IMR-90 (cell line): ENCODE data around the gene TEAD2. TPM values are rescaled to one million over a fixed set of nuclear protein-coding genes. Genes with fewer than 3 reads are reported as not detected.

Source experiments
- ATAC-seq: fragments of 200-7000 bp; cut with Tn5 transposase; 2 replicates; pipeline ENCODE4 v1.9.1; 2020; ENCODE audit warnings: low read depth, mild to moderate bottlenecking, moderate library complexity
- BruUV-seq: library from RNA; stranded (reverse); fragments of 400-500 nt; replicated peaks from 2 replicates; lab custom pipeline; 2021; lab: Mats Ljungman, UMichigan
- CTCF ChIA-PET: fragments of 300-600 bp; formaldehyde crosslinking; extraction: SDS; loops from one replicate; lab custom pipeline; 2021; ENCODE audit warnings: antibody characterized with exemption; lab: Yijun Ruan, JAX
- POLR2A ChIA-PET: fragments of 300-600 bp; sonication (Branson Sonifier 250); formaldehyde crosslinking; loops from one replicate; lab custom pipeline; 2022; ENCODE audit warnings: antibody characterized with exemption; ENCODE audit not compliant: unreplicated experiment; lab: Charles Lee
- DNase-seq: peaks from one replicate; pipeline ENCODE4 v3.0.0; 2013
- H2AFZ ChIP-seq: replicated peaks from 2 replicates; pipeline ENCODE3; 2013; ENCODE audit warnings: low read length, mild to moderate bottlenecking; ENCODE audit not compliant: poor library complexity
- H2AK5ac ChIP-seq: 2 replicates; pipeline ENCODE4 v1.6.1; 2013; ENCODE audit warnings: low read depth, low read length, inconsistent platforms
- H2AK9ac ChIP-seq: replicated peaks from 2 replicates; pipeline ENCODE3; 2013; ENCODE audit warnings: mild to moderate bottlenecking, low read depth, low read length, moderate library complexity; ENCODE audit not compliant: poor library complexity
- H2BK120ac ChIP-seq: 2 replicates; pipeline ENCODE4 v1.6.1; 2013; ENCODE audit warnings: low read depth, low read length, inconsistent platforms
- H2BK15ac ChIP-seq: 3 replicates; pipeline ENCODE4 v1.6.1; 2013; ENCODE audit warnings: low read depth, low read length, inconsistent platforms
- H2BK20ac ChIP-seq: 2 replicates; pipeline ENCODE4 v1.6.1; 2013; ENCODE audit warnings: low read depth, mild to moderate bottlenecking, inconsistent platforms, low read length, moderate library complexity
- H2BK5ac ChIP-seq: 2 replicates; pipeline ENCODE4 v1.6.1; 2013; ENCODE audit warnings: mild to moderate bottlenecking, low read depth, low read length, inconsistent platforms; ENCODE audit not compliant: poor library complexity, severe bottlenecking
- H3K14ac ChIP-seq: replicated peaks from 2 replicates; pipeline ENCODE4 v1.6.1; 2013; ENCODE audit warnings: low read depth, low read length, inconsistent platforms
- H3K18ac ChIP-seq: 2 replicates; pipeline ENCODE4 v1.6.1; 2013; ENCODE audit warnings: low read depth, low read length, control low read depth
- H3K23ac ChIP-seq: 2 replicates; pipeline ENCODE4 v1.6.1; 2013; ENCODE audit warnings: low read depth, low read length, inconsistent platforms
- H3K27ac ChIP-seq: 2 replicates; pipeline ENCODE4 v1.5.1; 2013; ENCODE audit warnings: mild to moderate bottlenecking, control low read depth, low read length; ENCODE audit not compliant: insufficient read depth
- H3K27me3 ChIP-seq: 2 replicates; pipeline ENCODE4 v1.6.1; 2013; ENCODE audit warnings: low read length; ENCODE audit not compliant: control insufficient read depth, insufficient read depth
- H3K36me3 ChIP-seq: 2 replicates; pipeline ENCODE4 v1.6.1; 2013; ENCODE audit warnings: low read length, mixed read lengths; ENCODE audit not compliant: control insufficient read depth, insufficient read depth
- H3K4ac ChIP-seq: 2 replicates; pipeline ENCODE4 v1.6.1; 2013; ENCODE audit warnings: low read depth, low read length, inconsistent platforms
- H3K4me1 ChIP-seq: 2 replicates; pipeline ENCODE4 v1.6.1; 2013; ENCODE audit warnings: low read length, mixed read lengths; ENCODE audit not compliant: control insufficient read depth, insufficient read depth
- H3K4me2 ChIP-seq: 2 replicates; pipeline ENCODE4 v1.6.1; 2013; ENCODE audit warnings: low read depth, mild to moderate bottlenecking, control low read depth, low read length, moderate library complexity
- H3K4me3 ChIP-seq: 2 replicates; pipeline ENCODE4 v1.5.1; 2013; ENCODE audit warnings: low read depth, mild to moderate bottlenecking, control low read depth, low read length, moderate library complexity; ENCODE audit not compliant: insufficient read depth
- H3K56ac ChIP-seq: 2 replicates; pipeline ENCODE4 v1.6.1; 2013; ENCODE audit warnings: low read length, inconsistent platforms; ENCODE audit not compliant: insufficient read depth; ENCODE audit errors: extremely low read depth
- H3K79me1 ChIP-seq, 2 experiments: 2 replicates each; pipeline ENCODE4 v1.6.1; 2013; ENCODE audit warnings: low read length in 2 of 2, inconsistent platforms in 1 of 2, low read depth in 1 of 2
- H3K9ac ChIP-seq: 2 replicates; pipeline ENCODE4 v1.6.1; 2013; ENCODE audit warnings: low read depth, low read length, control low read depth
- H3K9me1 ChIP-seq: 2 replicates; pipeline ENCODE4 v1.6.1; 2013; ENCODE audit warnings: low read length, inconsistent platforms; ENCODE audit not compliant: insufficient read depth
- H3K9me3 ChIP-seq: 2 replicates; pipeline ENCODE4 v1.6.1; 2013; ENCODE audit warnings: low read length; ENCODE audit not compliant: control insufficient read depth, insufficient read depth
- H4K20me1 ChIP-seq: 2 replicates; pipeline ENCODE4 v1.6.1; 2013; ENCODE audit warnings: low read length, inconsistent platforms; ENCODE audit not compliant: insufficient read depth
- H4K5ac ChIP-seq: 2 replicates; pipeline ENCODE4 v1.6.1; 2013; ENCODE audit warnings: mild to moderate bottlenecking, low read depth, low read length, control low read depth
- H4K8ac ChIP-seq, 2 experiments: 2 replicates each; pipeline ENCODE4 v1.6.1; 2013; ENCODE audit warnings: low read depth in 2 of 2, low read length in 2 of 2, control low read depth in 1 of 2, inconsistent platforms in 1 of 2
- H4K91ac ChIP-seq: 2 replicates; pipeline ENCODE4 v1.6.1; 2013; ENCODE audit warnings: low read depth, low read length, inconsistent platforms; ENCODE audit not compliant: insufficient read depth
- FOS ChIP-seq: fragments of 150-350 bp; IDR thresholded peaks from 2 replicates; pipeline ENCODE4 v1.6.1; 2016; ENCODE audit warnings: low read depth, low read length
- MAZ ChIP-seq: IDR thresholded peaks from 2 replicates; pipeline ENCODE4 v1.6.1; 2012; ENCODE audit warnings: low read depth, mild to moderate bottlenecking, low read length, improper control_type of control experiment, moderate library complexity, borderline replicate concordance
- RAD21 ChIP-seq: IDR thresholded peaks from 2 replicates; pipeline ENCODE4 v1.6.1; 2012; ENCODE audit warnings: low read length, improper control_type of control experiment
- WGBS, 2 experiments: methylation state at CpG; one replicate each; pipeline versions ENCODE4 v1.1.5 to v1.1.7; 2013; ENCODE audit warnings: missing lambda C conversion rate in 2 of 2; ENCODE audit not compliant: insufficient read length in 1 of 2; ENCODE audit errors: extremely low coverage in 2 of 2; 5-methylcytosine and 5-hydroxymethylcytosine counted together
- dilution Hi-C: fragments of 300-500 bp; cut with HindIII; formaldehyde crosslinking; loops from one replicate; pipeline ENCODE4 v1.14.3; 2018; ENCODE audit warnings: low sequenced_read_pairs; ENCODE audit not compliant: unreplicated experiment
- in situ Hi-C: fragments of 300-500 bp; cut with MboI; formaldehyde crosslinking; loops from 3 replicates; pipeline ENCODE4 v1.14.3; 2019; ENCODE audit warnings: low sequenced_read_pairs, inconsistent platforms, mixed read lengths
- intact Hi-C: fragments of 100-400 bp; cut with micrococcal nuclease; formaldehyde crosslinking; loops from 2 replicates; pipeline ENCODE4 v1.10.0; 2022
- polyA plus RNA-seq, 3 experiments: library from polyadenylated mRNA; depleted of rRNA; stranded (reverse); fragments of >200 nt; gene quantifications; 2 replicates each; pipeline ENCODE4 v1.2.3, GENCODE V29; 2012; ENCODE audit warnings: low replicate concordance in 1 of 3
- total RNA-seq: library from RNA; depleted of rRNA; stranded (reverse); fragments of >200 nt; gene quantifications from 2 replicates; pipeline ENCODE4 v1.2.3, GENCODE V29; 2012

Gene TEAD2
- total and polyA plus RNA-seq, 2 of the 4 experiments (the other 2 are of a cell fraction): 30.8 to 33.6 TPM

GRCh38 chr19:49356382-49356781 lies 5.8 kb downstream of the TEAD2 start:
- no peak overlapping the region for H2AK5ac ChIP-seq
- H3K9ac ChIP-seq: no peak overlapping the region
- no peak overlapping the region; the same call in 1 of the 2 replicates for H3K4me2 ChIP-seq
- peaks cover 16% of the 10 kb centered on the region; the same call in 1 of the 2 replicates for H3K9me1 ChIP-seq
- no peak overlapping the region for H3K4me3 ChIP-seq
- no peak for ATAC-seq
- no peak overlapping the region for H4K91ac ChIP-seq
- dilution Hi-C loops: no loop called here
- in situ Hi-C loops: no loop called here
- H3K27ac ChIP-seq: no peak overlapping the region
- no TSS peak for BruUV-seq
- no peak overlapping the region for H4K5ac ChIP-seq
- peaks cover 6% of the 10 kb centered on the region; the same call in 1 of the 2 replicates for H4K20me1 ChIP-seq
- no peak overlapping the region for H4K8ac ChIP-seq
- no peak overlapping the region for H3K56ac ChIP-seq
- no peak overlapping the region for H2AFZ ChIP-seq
- no peak for TF ChIP-seq RAD21
- no peak for TF ChIP-seq MAZ
- no peak for TF ChIP-seq FOS
- ChIA-PET POLR2A (no interaction called here), CTCF (no interaction called here)
- no peak overlapping the region for H2BK15ac ChIP-seq
- no peak overlapping the region for H2BK5ac ChIP-seq
- no peak overlapping the region for H2AK9ac ChIP-seq
- no peak for DNase-seq
- H3K18ac ChIP-seq: no peak overlapping the region
- peaks cover 4% of the 10 kb centered on the region; the same call in 1 of the 2 replicates for H3K4me1 ChIP-seq
- no CpG with 5 or more reads among the region's 7 CpGs for WGBS, 2 experiments
- no peak overlapping the region for H2BK120ac ChIP-seq
- no peaks in the 10 kb centered on the region for H3K27me3 ChIP-seq
- H3K9me3 ChIP-seq: no peaks in the 10 kb centered on the region
- intact Hi-C loops: no loop called here
- no peak overlapping the region for H2BK20ac ChIP-seq
- H3K14ac ChIP-seq: no peak overlapping the region
- H3K23ac ChIP-seq: no peak overlapping the region
- peaks cover 61% of the 10 kb centered on the region for H3K36me3 ChIP-seq
- H3K79me1 ChIP-seq: peaks cover 22 to 66% of the 10 kb centered on the region in 2 experiments
- H3K4ac ChIP-seq: no peak overlapping the region
